HG03439 (cell line): Measurements from ENCODE around the gene KXD1.
"Not testable (repeated sequence)": the region's sequence is repeated elsewhere in the genome, so short reads cannot be mapped to it uniquely, and the experiment has no call there.

Experiments used
- ATAC-seq: cut with Tn5 transposase; IDR thresholded peaks from one replicate; pipeline ENCODE4 v1.9.1; 2021; ENCODE audit warnings: mild to moderate bottlenecking, moderate library complexity; ENCODE audit not compliant: unreplicated experiment

KXD1 gene

GRCh38 chr19:18576383-18576782 is 18.7 kb downstream of the KXD1 start:
- no peak for ATAC-seq

- ATAC-seq, result no peak
Measured at GRCh38 chr19:18577365-18577914, 19.8 kb downstream of the KXD1 start.

GRCh38 chr19:18580311-18580710 is 22.6 kb downstream of the KXD1 start:
- no peak for ATAC-seq

- ATAC-seq, result no peak
Measured at GRCh38 chr19:18586306-18586705, 28.6 kb downstream of the KXD1 start.

DNA sequence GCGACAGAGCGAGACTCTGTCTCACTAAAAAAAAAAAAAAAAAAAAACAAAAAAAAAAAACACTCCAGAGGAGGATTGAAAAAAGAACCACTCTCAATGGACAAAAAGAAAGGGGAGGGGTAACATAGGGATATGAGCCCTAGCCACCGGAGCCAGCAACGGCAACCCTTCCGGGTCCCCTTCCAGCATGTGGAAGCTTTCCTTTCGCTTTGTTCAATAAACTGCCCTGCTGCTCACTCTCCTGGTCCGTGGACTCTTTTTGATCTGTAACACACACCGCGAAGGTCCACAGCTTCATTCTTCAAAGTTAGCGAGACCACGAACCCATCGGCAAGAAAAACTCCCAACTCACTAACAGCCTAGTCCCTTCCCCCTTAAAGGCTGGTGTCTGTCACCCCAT is 29.9 kb downstream of the KXD1 start:
- no peak for ATAC-seq

GRCh38 chr19:18587962-18588610 is 30.4 kb downstream of the KXD1 start:
- ATAC-seq, result peak; percentile 4

- ATAC-seq, result peak; percentile 73
Measured at GRCh38 chr19:18588611-18589379, 31.1 kb downstream of the KXD1 start, which contains the start of gene REX1BD. Gene REX1BD, plus strand, starts transcription at chr19:18588798. Its CDS starts 4 bp downstream, at chr19:18588802.

DNA sequence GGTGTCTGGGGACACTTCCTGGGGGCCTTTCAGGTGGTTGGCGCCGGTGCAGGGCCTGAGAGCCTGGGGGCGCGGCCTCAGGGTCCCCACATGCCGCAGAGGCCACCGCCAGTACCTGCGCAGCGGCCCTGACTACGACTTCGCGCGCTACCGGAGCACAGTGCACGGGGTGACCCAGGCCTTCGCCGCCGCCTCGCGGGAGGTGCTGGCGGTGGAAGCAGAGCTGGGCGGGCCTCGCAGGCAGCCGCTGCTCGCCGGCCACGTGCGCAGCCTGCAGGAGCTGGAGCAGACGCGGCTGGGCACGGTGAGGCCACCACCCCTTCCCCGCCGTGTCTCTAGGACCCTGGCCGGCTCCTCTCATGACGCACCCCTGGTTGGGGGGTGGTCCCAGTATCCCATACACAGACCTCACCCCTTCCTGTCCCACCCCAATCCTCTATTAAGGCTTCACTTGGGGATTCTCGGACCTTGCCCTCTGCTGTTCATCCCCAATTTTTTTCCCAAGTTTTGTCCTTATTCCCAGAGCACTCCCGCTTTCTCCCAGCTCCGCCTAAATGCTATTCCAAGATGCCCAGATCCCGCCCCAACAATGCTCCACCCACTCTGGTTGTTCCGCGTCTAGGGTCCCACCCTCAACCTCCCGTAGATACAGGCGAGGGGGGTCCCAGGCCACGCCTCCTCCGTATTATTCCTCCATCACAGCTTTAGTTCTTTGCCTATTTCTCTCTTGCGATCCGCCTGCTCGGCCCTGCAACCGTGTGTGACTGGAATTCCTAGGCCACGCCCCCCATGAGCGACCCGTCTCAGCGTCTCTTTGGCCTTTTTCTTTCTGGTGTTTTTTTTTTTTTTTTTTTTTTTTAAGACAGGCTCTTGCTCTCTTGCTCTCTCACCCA is 32.0 kb downstream of the KXD1 start:
- peak; percentile 27 for ATAC-seq

GRCh38 chr19:18590273-18591272 is 32.9 kb downstream of the KXD1 start:
- ATAC-seq, result no peak

- ATAC-seq, result no peak
Measured at GRCh38 chr19:18591735-18592385, 34.2 kb downstream of the KXD1 start.

GRCh38 chr19:18592732-18593131 is 35.1 kb downstream of the KXD1 start:
- ATAC-seq, result not testable (repeated sequence)

GRCh38 chr19:18593367-18594095 is 35.9 kb downstream of the KXD1 start:
- ATAC-seq, result no peak

GRCh38 chr19:18594096-18594823 is 36.6 kb downstream of the KXD1 start:
- ATAC-seq, result peak; percentile 50

GRCh38 chr19:18594824-18595373 is 37.2 kb downstream of the KXD1 start:
- ATAC-seq, result no peak

GRCh38 chr19:18595475-18595874 is 37.8 kb downstream of the KXD1 start:
- no peak for ATAC-seq

DNA sequence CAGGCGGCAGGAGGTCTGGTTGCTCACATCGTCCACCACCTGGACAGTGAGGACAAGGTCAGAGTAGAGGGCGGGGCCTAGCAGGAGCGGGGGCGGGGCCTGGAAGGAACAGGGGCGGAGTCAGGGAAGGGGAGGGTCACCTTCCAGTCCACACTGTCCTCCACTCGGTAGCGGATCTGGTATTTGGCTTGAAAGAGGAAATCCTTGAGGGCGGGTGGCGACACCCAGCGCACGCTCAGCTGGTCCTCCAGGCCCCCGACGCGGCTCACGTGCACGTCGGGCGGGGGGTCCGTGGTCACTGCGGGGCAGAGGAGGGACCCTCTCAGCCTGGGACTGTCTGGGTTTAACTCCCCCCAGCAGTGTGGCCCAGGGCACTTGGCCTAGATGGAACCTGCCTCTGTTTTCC is 39.1 kb downstream of the KXD1 start:
- ATAC-seq, result no peak

DNA sequence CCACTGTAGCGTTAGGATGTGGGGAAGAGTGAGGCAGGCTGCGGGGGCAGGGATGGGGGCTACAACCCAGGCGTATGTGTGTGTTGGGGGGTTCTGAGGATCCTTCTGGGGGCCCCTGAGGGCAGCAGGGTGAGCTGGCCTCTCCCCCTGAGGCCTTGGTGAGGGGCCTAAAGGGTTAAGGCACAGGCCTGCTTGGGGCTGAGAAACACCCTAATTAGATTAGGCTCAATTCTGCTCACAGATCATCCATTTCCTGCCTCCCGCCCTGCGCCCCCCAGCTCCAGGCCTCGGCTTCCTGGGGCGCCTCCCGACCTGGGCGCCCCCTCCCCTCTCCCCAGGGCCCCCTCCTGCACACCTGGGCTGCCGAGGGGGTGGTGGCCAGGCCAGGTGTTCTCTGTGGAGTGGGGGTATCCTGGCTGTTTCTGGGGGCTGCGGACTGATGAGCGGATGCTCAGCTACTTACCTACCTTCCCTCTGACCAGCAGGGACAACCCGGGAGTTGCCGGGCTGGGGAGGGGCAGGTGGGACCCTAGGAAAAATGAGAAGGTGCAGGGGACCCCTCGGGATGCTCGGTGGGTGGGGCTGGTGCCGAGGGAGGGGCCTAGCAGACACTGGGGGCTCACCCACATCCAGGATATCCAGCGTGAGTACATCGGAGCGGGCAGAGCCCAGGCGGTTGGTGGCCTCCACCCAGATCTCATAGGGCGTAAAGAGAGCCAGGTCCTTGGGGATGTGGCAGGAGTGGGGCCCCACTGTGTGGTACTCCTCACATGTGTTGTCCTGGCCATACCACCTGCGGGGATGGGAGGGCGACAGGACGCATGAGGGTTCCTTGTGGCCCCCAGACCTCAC is 40.4 kb downstream of the KXD1 start:
- ATAC-seq, result no peak
